HepG2 (cell line): ENCODE data around the gene KRT36. TPM values are rescaled to one million over a fixed set of nuclear protein-coding genes. Genes with fewer than 3 reads are reported as not detected.

Source experiments
- ATAC-seq: fragments of 200-7000 bp; cut with Tn5 transposase; 3 replicates; pipeline ENCODE4 v1.9.1; 2020; ENCODE audit warnings: mild to moderate bottlenecking, moderate library complexity
- BruUV-seq: library from RNA; stranded (reverse); fragments of 400-500 nt; replicated peaks from 2 replicates; lab custom pipeline; 2021; lab: Mats Ljungman, UMichigan
- CTCF ChIA-PET: fragments of 300-600 bp; formaldehyde crosslinking; extraction: SDS; loops from one replicate; lab custom pipeline; 2021; ENCODE audit warnings: low total read pairs, inconsistent platforms, low intra/inter-chr PET ratio; lab: Yijun Ruan, JAX
- POLR2A ChIA-PET: fragments of 350-600 bp; sonication (Branson Sonifier 250); formaldehyde crosslinking; loops from one replicate; lab custom pipeline; 2020; ENCODE audit warnings: antibody characterized with exemption, inconsistent platforms; lab: Yijun Ruan, JAX
- DNase-seq: peaks from one replicate; pipeline ENCODE4 v3.0.0-alpha.2; 2015; ENCODE audit warnings: low spot score
- FAIRE-seq: peaks from 3 replicates; lab custom pipeline; 2011; peaks lifted over from hg19 to GRCh38; lab: Jason Lieb, UNC
- H2AFZ ChIP-seq: one replicate; pipeline ENCODE4 v1.6.1; 2011; ENCODE audit warnings: low read length, inconsistent platforms
- H3K27ac ChIP-seq: fragments of 300-600 bp; 3 replicates; pipeline ENCODE4 v1.8.0; 2011; ENCODE audit warnings: mixed run types, mild to moderate bottlenecking, mixed read lengths, low read length, inconsistent platforms; ENCODE audit not compliant: insufficient read depth; ENCODE audit errors: extremely low read length
- H3K27me3 ChIP-seq, 2 experiments: fragments of 200-600 bp in 1 of 2; 2 replicates in 1 of 2; 3 replicates in 1 of 2; pipeline versions ENCODE4 v1.6.0 to v1.8.0; 2011; ENCODE audit warnings: low read length in 2 of 2, mild to moderate bottlenecking in 2 of 2, moderate library complexity in 2 of 2, inconsistent platforms in 1 of 2; ENCODE audit not compliant: insufficient read depth in 2 of 2, control insufficient read depth in 1 of 2
- H3K36me3 ChIP-seq, 2 experiments: fragments of 200-600 bp in 1 of 2; replicated peaks in 1 of 2; 2 replicates in 1 of 2; 3 replicates in 1 of 2; pipeline versions ENCODE4 v1.5.1 to v1.8.0; 2011; ENCODE audit warnings: low read length in 2 of 2, inconsistent platforms in 1 of 2; ENCODE audit not compliant: insufficient read depth in 2 of 2, control insufficient read depth in 1 of 2
- H3K4me1 ChIP-seq: 2 replicates; pipeline ENCODE4 v1.5.1; 2012; ENCODE audit warnings: low read length, inconsistent platforms; ENCODE audit not compliant: insufficient read depth
- H3K4me2 ChIP-seq: 2 replicates; pipeline ENCODE4 v1.6.0; 2011; ENCODE audit warnings: low read depth, low read length, inconsistent platforms
- H3K4me3 ChIP-seq, 3 experiments: fragments of 200-600 bp in 1 of 3; sonication (generic), shearing (Covaris generic) in 1 of 3; replicated peaks in 1 of 3; 2 replicates each; pipeline ENCODE4 v1.5.1; 2011 to 2016; ENCODE audit warnings: low read length in 3 of 3, inconsistent platforms in 2 of 3, low read depth in 2 of 3, mild to moderate bottlenecking in 2 of 3, control low read depth in 1 of 3, mixed read lengths in 1 of 3; ENCODE audit not compliant: insufficient read depth in 1 of 3
- H3K79me2 ChIP-seq: one replicate; pipeline ENCODE4 v1.6.1; 2011; ENCODE audit warnings: low read length, inconsistent platforms; ENCODE audit not compliant: insufficient read depth
- H3K9ac ChIP-seq: 2 replicates; pipeline ENCODE4 v1.6.0; 2011; ENCODE audit warnings: mild to moderate bottlenecking, low read depth, low read length, inconsistent platforms; ENCODE audit not compliant: insufficient read depth
- H3K9me3 ChIP-seq: 2 replicates; pipeline ENCODE4 v1.5.1; 2012; ENCODE audit warnings: mild to moderate bottlenecking, low read length
- H4K20me1 ChIP-seq: 2 replicates; pipeline ENCODE4 v1.6.0; 2011; ENCODE audit warnings: inconsistent platforms, mild to moderate bottlenecking, low read length, moderate library complexity; ENCODE audit not compliant: insufficient read depth
- CEBPB ChIP-seq: IDR thresholded peaks from 2 replicates; pipeline ENCODE4 v1.6.1; 2011; ENCODE audit warnings: low read depth, low read length, improper control_type of control experiment, borderline replicate concordance
- HNF4A ChIP-seq: sonication (generic); formaldehyde crosslinking; IDR thresholded peaks from 2 replicates; pipeline ENCODE4 v1.4.0; 2020; ENCODE audit warnings: missing genetic modification reagents
- NCOA5 ChIP-seq: sonication (generic); formaldehyde crosslinking; IDR thresholded peaks from 2 replicates; pipeline ENCODE4 v1.4.0; 2020; ENCODE audit warnings: missing genetic modification reagents
- POLR2G ChIP-seq: fragments of 200-400 bp; formaldehyde crosslinking; IDR thresholded peaks from 2 replicates; pipeline ENCODE4 v1.6.1; 2018; ENCODE audit warnings: mild to moderate bottlenecking, low read depth, low read length, moderate library complexity
- SPEN ChIP-seq: sonication (generic); formaldehyde crosslinking; IDR thresholded peaks from 2 replicates; pipeline ENCODE4 v1.5.1; 2020; ENCODE audit warnings: low read depth, mild to moderate bottlenecking, missing genetic modification reagents
- TBL1XR1 ChIP-seq: fragments of 150-350 bp; IDR thresholded peaks from 2 replicates; pipeline ENCODE4 v1.6.1; 2014; ENCODE audit warnings: borderline replicate concordance, low read length; ENCODE audit not compliant: partially characterized antibody
- TBP ChIP-seq: sonication (generic); formaldehyde crosslinking; IDR thresholded peaks from 2 replicates; pipeline ENCODE4 v1.5.0; 2020; ENCODE audit warnings: missing genetic modification reagents
- ZFY ChIP-seq: sonication (generic); formaldehyde crosslinking; IDR thresholded peaks from 2 replicates; pipeline ENCODE4 v1.4.0; 2020; ENCODE audit warnings: missing genetic modification reagents
- ZNF143 ChIP-seq: sonication (generic); formaldehyde crosslinking; IDR thresholded peaks from 2 replicates; pipeline ENCODE4 v1.4.0; 2020; ENCODE audit warnings: missing genetic modification reagents
- ZNF343 ChIP-seq: sonication (generic); formaldehyde crosslinking; IDR thresholded peaks from 2 replicates; pipeline ENCODE4 v1.4.0; 2020; ENCODE audit warnings: mild to moderate bottlenecking, missing genetic modification reagents
- ZNF432 ChIP-seq: sonication (generic); formaldehyde crosslinking; IDR thresholded peaks from 2 replicates; pipeline ENCODE4 v1.5.0; 2020; ENCODE audit warnings: missing genetic modification reagents, mild to moderate bottlenecking, borderline replicate concordance
- ZNF766 ChIP-seq: sonication (generic); formaldehyde crosslinking; IDR thresholded peaks from 2 replicates; pipeline ENCODE4 v1.5.0; 2020; ENCODE audit warnings: missing genetic modification reagents, borderline replicate concordance
- ZNF773 ChIP-seq: sonication (generic); formaldehyde crosslinking; IDR thresholded peaks from 2 replicates; pipeline ENCODE4 v1.4.0; 2020; ENCODE audit warnings: missing genetic modification reagents, borderline replicate concordance
- WGBS: methylation state at CpG from one replicate; pipeline ENCODE4 v1.1.6; 2017; ENCODE audit warnings: low lambda C conversion rate; 5-methylcytosine and 5-hydroxymethylcytosine counted together
- in situ Hi-C: cut with HindIII; loops from 2 replicates; pipeline ENCODE4 v1.10.0; 2017; ENCODE audit warnings: low pct_unique_long_range_greater_than_20kb; ENCODE audit not compliant: extremely low pct_ligation_motif_present
- intact Hi-C: fragments of 100-400 bp; cut with micrococcal nuclease; formaldehyde crosslinking; loops from one replicate; pipeline ENCODE4 v1.10.0; 2022; ENCODE audit not compliant: unreplicated experiment
- polyA plus RNA-seq, 8 experiments: library from polyadenylated mRNA; depleted of rRNA in 3 of 8; stranded (reverse) in 7 of 8; unstranded in 1 of 8; fragments of >200 nt; fragmentation: Illumina TruSeq in 4 of 8; extraction: Trizol in 4 of 8; gene quantifications; 2 replicates each; pipeline versions ENCODE4 v1.2.1 to v1.2.3, GENCODE V29; 2011 to 2016; ENCODE audit warnings: low read depth in 4 of 8, missing spikeins in 1 of 8, mixed read lengths in 1 of 8; ENCODE audit not compliant: insufficient read depth in 1 of 8
- total RNA-seq, 5 experiments: library from RNA; depleted of rRNA; stranded (reverse); fragments of >200 nt; fragmentation: Illumina TruSeq; extraction: Trizol; gene quantifications; 2 replicates each; pipeline ENCODE4 v1.2.3, GENCODE V29; 2016; ENCODE audit warnings: low read depth in 1 of 5
- TF ChIP-seq, protein P1 (sequence below): sonication (generic); formaldehyde crosslinking; IDR thresholded peaks from 2 replicates; pipeline ENCODE4 v1.4.0; 2020; ENCODE audit warnings: mild to moderate bottlenecking, low read depth, missing genetic modification reagents
- TF ChIP-seq, protein P2 (sequence below): sonication (generic); formaldehyde crosslinking; conservative IDR thresholded peaks from 2 replicates; pipeline ENCODE4 v1.8.1; 2023; ENCODE audit warnings: missing genetic modification reagents

The KRT36 gene
- total and polyA plus RNA-seq, 2 of the 13 experiments (the other 11 are each of a cell fraction or from before 2014, with no cell fraction given): not detected

DNA sequence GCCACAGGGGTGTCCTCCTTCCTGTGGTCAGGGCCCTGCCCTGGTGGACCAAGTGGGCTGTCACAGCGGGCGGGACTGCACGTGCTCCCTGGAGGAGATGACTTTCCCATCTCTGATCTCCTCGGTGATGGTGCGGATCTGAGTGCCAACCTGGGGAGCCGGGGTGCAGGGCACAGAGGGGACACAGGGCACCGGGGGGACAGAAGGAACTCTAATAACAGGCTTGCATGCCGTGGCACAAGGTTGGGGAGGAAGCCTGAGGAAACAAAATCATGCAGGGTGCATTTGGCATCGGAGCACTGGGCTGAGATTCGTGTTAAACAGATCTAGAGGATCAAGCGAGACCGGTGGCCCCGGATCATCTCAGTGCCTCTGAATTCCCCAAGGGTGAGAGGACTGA, 3.4 kb downstream of the KRT36 start:
- no peak overlapping the region for H3K4me2 ChIP-seq
- no peaks in the 10 kb centered on the region for H3K4me1 ChIP-seq
- DNase-seq (no peak), ATAC-seq (no peak), FAIRE-seq (no peak)
- H3K4me3 ChIP-seq: no peak overlapping the region
- TF ChIP-seq HNF4A (no peak), NCOA5 (no peak), ZNF143 (CRISPR knock-in tag) (no peak), CEBPB (no peak), ZNF766 (CRISPR knock-in tag) (no peak), SPEN (CRISPR knock-in tag) (no peak), TBL1XR1 (no peak), ZNF432 (CRISPR knock-in tag) (no peak), ZFY (CRISPR knock-in tag) (no peak), POLR2G (no peak), ZNF773 (CRISPR knock-in tag) (no peak), TBP (CRISPR knock-in tag) (no peak), ZNF343 (CRISPR knock-in tag) (no peak)
- TF ChIP-seq, protein P1, sequence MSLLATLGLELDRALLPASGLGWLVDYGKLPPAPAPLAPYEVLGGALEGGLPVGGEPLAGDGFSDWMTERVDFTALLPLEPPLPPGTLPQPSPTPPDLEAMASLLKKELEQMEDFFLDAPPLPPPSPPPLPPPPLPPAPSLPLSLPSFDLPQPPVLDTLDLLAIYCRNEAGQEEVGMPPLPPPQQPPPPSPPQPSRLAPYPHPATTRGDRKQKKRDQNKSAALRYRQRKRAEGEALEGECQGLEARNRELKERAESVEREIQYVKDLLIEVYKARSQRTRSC: no peak
- TF ChIP-seq, protein P2, sequence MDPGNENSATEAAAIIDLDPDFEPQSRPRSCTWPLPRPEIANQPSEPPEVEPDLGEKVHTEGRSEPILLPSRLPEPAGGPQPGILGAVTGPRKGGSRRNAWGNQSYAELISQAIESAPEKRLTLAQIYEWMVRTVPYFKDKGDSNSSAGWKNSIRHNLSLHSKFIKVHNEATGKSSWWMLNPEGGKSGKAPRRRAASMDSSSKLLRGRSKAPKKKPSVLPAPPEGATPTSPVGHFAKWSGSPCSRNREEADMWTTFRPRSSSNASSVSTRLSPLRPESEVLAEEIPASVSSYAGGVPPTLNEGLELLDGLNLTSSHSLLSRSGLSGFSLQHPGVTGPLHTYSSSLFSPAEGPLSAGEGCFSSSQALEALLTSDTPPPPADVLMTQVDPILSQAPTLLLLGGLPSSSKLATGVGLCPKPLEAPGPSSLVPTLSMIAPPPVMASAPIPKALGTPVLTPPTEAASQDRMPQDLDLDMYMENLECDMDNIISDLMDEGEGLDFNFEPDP: no peak
- H3K9me3 ChIP-seq: no peaks in the 10 kb centered on the region
- WGBS: 53% methylated on average over 13 of the region's 13 CpGs
- H3K9ac ChIP-seq: no peak overlapping the region
- in situ Hi-C loops (loop anchor here (5.0 kb wide), 1 partner anchor 61 kb away; no protein-coding TSS in a partner anchor), intact Hi-C loops (no loop called here)
- H3K27ac ChIP-seq: no peak overlapping the region
- no peaks in the 10 kb centered on the region for H4K20me1 ChIP-seq
- H3K27me3 ChIP-seq: peaks cover 1 to 41% of the 10 kb centered on the region in 2 experiments; a peak in 4 of 5 replicates
- no TSS peak for BruUV-seq
- H3K79me2 ChIP-seq: no peaks in the 10 kb centered on the region
- no peaks in the 10 kb centered on the region for H3K36me3 ChIP-seq
- POLR2A ChIA-PET: no interaction called here
- CTCF ChIA-PET: interaction anchor here (0.9 to 3.9 kb wide), 7 partner anchors 11 to 181 kb away, joined by 3 to 39 read pairs (median 5); no protein-coding TSS in a partner anchor
- H2AFZ ChIP-seq: no peak overlapping the region
